ENCODE measurements around the gene UBIAD1.
A peak's percentile ranks its signal among the peaks of the same experiment; 100 is the strongest.

The UBIAD1 gene

DNA sequence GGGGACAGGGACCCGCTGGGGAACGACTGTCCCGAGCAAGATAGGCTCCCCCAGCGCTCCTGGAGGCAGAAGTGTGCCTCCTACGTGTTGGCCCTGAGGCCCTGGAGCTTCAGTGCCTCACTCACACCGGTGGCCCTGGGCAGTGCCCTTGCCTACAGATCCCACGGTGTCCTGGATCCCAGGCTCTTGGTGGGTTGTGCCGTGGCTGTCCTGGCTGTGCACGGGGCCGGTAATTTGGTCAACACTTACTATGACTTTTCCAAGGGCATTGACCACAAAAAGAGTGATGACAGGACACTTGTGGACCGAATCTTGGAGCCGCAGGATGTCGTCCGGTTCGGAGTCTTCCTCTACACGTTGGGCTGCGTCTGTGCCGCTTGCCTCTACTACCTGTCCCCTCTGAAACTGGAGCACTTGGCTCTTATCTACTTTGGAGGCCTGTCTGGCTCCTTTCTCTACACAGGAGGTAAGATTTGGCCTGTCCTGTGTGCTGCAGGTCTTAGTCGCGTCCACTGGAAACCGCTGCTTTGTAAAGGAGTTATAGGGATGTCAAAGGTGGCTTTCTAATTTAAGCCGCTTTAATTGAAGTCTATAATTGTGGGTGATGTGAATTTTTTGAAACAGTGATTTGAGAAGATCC, 717 bp downstream of the UBIAD1 start:
- Histone ChIP-seq H3K9ac (ENCODE audit: low read length) (peak overlapping the region; percentile 92), H3K4ac (ENCODE audit: low read depth, low read length) (no peak overlapping the region), H3K27me3 (ENCODE audit: insufficient read depth, low read length, poor library complexity) (no peaks in the 10 kb centered on the region), H3K56ac (ENCODE audit: low read length) (peak overlapping the region; percentile 100), H3K4me2 (ENCODE audit: low read length) (peak overlapping the region; percentile 100), H3K36me3 (ENCODE audit: control insufficient read depth, insufficient read depth, low read length) (no peaks in the 10 kb centered on the region), H3K18ac (ENCODE audit: low read length) (peak overlapping the region; percentile 7), H2AK5ac (ENCODE audit: low read length) (peak overlapping the region; percentile 69), H2BK15ac (replicated peaks; ENCODE audit: low read depth) (no peak overlapping the region), H4K5ac (ENCODE audit: low read length) (no peak overlapping the region), H3K4me3 (ENCODE audit: low read length) (peak overlapping the region; percentile 78), H2BK120ac (ENCODE audit: low read depth, low read length) (no peak overlapping the region), H3K27ac (ENCODE audit: low read depth, low read length) (peak overlapping the region; percentile 86), H4K8ac (ENCODE audit: low read depth, low read length) (no peak overlapping the region), H2BK5ac (ENCODE audit: low read length) (peak overlapping the region; percentile 63), H3K79me1 (ENCODE audit: low read length) (peaks cover 12% of the 10 kb centered on the region), H3K79me2 (ENCODE audit: control insufficient read depth, insufficient read depth, low read length) (peaks cover 13% of the 10 kb centered on the region), H3K4me1 (ENCODE audit: control insufficient read depth, low read depth, low read length) (peaks cover 2% of the 10 kb centered on the region), H3K23ac (ENCODE audit: low read length) (no peak overlapping the region)
- WGBS (ENCODE audit: extremely low coverage, insufficient coverage, low lambda C conversion rate) = no CpG with 5 or more reads among the region's 22 CpGs
- DNase-seq = peak; percentile 37

- no peak for DNase-seq
- Histone ChIP-seq H3K27me3 (ENCODE audit: insufficient read depth, low read length, poor library complexity) (no peaks in the 10 kb centered on the region), H4K8ac (ENCODE audit: low read depth, low read length) (no peak overlapping the region), H3K9ac (ENCODE audit: low read length) (no peak overlapping the region), H2AK5ac (ENCODE audit: low read length) (no peak overlapping the region), H3K4me1 (ENCODE audit: control insufficient read depth, low read depth, low read length) (no peaks in the 10 kb centered on the region), H2BK120ac (ENCODE audit: low read depth, low read length) (no peak overlapping the region), H2BK5ac (ENCODE audit: low read length) (no peak overlapping the region), H3K79me1 (ENCODE audit: low read length) (peaks cover 14% of the 10 kb centered on the region), H3K36me3 (ENCODE audit: control insufficient read depth, insufficient read depth, low read length) (peaks cover 2% of the 10 kb centered on the region), H4K5ac (ENCODE audit: low read length) (no peak overlapping the region), H3K4me3 (ENCODE audit: low read length) (no peak overlapping the region), H3K18ac (ENCODE audit: low read length) (no peak overlapping the region), H3K4me2 (ENCODE audit: low read length) (no peak overlapping the region), H2BK15ac (replicated peaks; ENCODE audit: low read depth) (no peak overlapping the region), H3K79me2 (ENCODE audit: control insufficient read depth, insufficient read depth, low read length) (peaks cover 8% of the 10 kb centered on the region), H3K27ac (ENCODE audit: low read depth, low read length) (no peak overlapping the region), H3K56ac (ENCODE audit: low read length) (no peak overlapping the region), H3K4ac (ENCODE audit: low read depth, low read length) (no peak overlapping the region), H3K23ac (ENCODE audit: low read length) (no peak overlapping the region)
- no CpG with 5 or more reads among the region's 5 CpGs for WGBS (ENCODE audit: extremely low coverage, insufficient coverage, low lambda C conversion rate)
Measured at GRCh38 chr1:11279152-11279551, 6.2 kb downstream of the UBIAD1 start.

DNA sequence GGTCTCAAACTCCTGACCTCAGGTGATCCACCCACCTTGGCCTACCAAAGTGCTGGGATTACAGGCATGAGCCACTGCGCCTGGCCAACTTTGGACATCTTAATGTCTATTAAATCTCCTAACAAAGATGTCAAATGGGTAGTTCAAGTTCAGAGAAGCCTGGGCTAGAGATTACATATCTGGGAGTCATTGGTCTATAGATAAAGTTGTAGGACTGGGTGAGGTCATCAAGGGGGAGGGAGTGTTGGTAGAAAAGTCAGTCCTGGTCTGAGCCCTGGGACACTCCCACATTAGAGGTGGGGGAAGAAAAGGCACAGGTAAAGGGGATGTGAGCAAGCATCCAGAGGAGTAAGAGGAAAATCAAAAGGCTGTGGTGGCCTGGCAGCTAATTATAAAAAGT, 6.6 kb downstream of the UBIAD1 start:
- Histone ChIP-seq H3K4me1 (ENCODE audit: control insufficient read depth, low read depth, low read length) (no peaks in the 10 kb centered on the region), H3K4me2 (ENCODE audit: low read length) (no peak overlapping the region), H3K27ac (ENCODE audit: low read depth, low read length) (no peak overlapping the region), H2AK5ac (ENCODE audit: low read length) (no peak overlapping the region), H3K36me3 (ENCODE audit: control insufficient read depth, insufficient read depth, low read length) (peaks cover 2% of the 10 kb centered on the region), H2BK120ac (ENCODE audit: low read depth, low read length) (no peak overlapping the region), H4K5ac (ENCODE audit: low read length) (no peak overlapping the region), H2BK15ac (replicated peaks; ENCODE audit: low read depth) (no peak overlapping the region), H3K23ac (ENCODE audit: low read length) (no peak overlapping the region), H2BK5ac (ENCODE audit: low read length) (no peak overlapping the region), H3K9ac (ENCODE audit: low read length) (no peak overlapping the region), H4K8ac (ENCODE audit: low read depth, low read length) (no peak overlapping the region), H3K79me2 (ENCODE audit: control insufficient read depth, insufficient read depth, low read length) (peaks cover 8% of the 10 kb centered on the region), H3K27me3 (ENCODE audit: insufficient read depth, low read length, poor library complexity) (no peaks in the 10 kb centered on the region), H3K4me3 (ENCODE audit: low read length) (no peak overlapping the region), H3K18ac (ENCODE audit: low read length) (no peak overlapping the region), H3K4ac (ENCODE audit: low read depth, low read length) (no peak overlapping the region), H3K79me1 (ENCODE audit: low read length) (peaks cover 14% of the 10 kb centered on the region), H3K56ac (ENCODE audit: low read length) (no peak overlapping the region)
- no peak for DNase-seq
- WGBS (ENCODE audit: extremely low coverage, insufficient coverage, low lambda C conversion rate) = no CpG with 5 or more reads among the region's 1 CpG

- no peak overlapping the region for H2BK5ac ChIP-seq (ENCODE audit: low read length)
- DNase-seq = no peak
- H2BK120ac ChIP-seq (ENCODE audit: low read depth, low read length) = no peak overlapping the region
- H3K79me1 ChIP-seq (ENCODE audit: low read length) = peaks cover 9% of the 10 kb centered on the region
- WGBS (ENCODE audit: extremely low coverage, insufficient coverage, low lambda C conversion rate) = no CpG with 5 or more reads among the region's 4 CpGs
- H2AK5ac ChIP-seq (ENCODE audit: low read length) = no peak overlapping the region
- H3K4me1 ChIP-seq (ENCODE audit: control insufficient read depth, low read depth, low read length) = peaks cover 2% of the 10 kb centered on the region
- H3K4ac ChIP-seq (ENCODE audit: low read depth, low read length) = no peak overlapping the region
- H3K79me2 ChIP-seq (ENCODE audit: control insufficient read depth, insufficient read depth, low read length) = peaks cover 3% of the 10 kb centered on the region
- peaks cover 2% of the 10 kb centered on the region for H3K36me3 ChIP-seq (ENCODE audit: control insufficient read depth, insufficient read depth, low read length)
- H3K23ac ChIP-seq (ENCODE audit: low read length) = no peak overlapping the region
- H4K8ac ChIP-seq (ENCODE audit: low read depth, low read length) = no peak overlapping the region
- H2BK15ac ChIP-seq (replicated peaks; ENCODE audit: low read depth) = no peak overlapping the region
- no peak overlapping the region for H3K27ac ChIP-seq (ENCODE audit: low read depth, low read length)
- no peaks in the 10 kb centered on the region for H3K27me3 ChIP-seq (ENCODE audit: insufficient read depth, low read length, poor library complexity)
- no peak overlapping the region for H3K18ac ChIP-seq (ENCODE audit: low read length)
- no peak overlapping the region for H3K4me3 ChIP-seq (ENCODE audit: low read length)
- H3K9ac ChIP-seq (ENCODE audit: low read length) = no peak overlapping the region
- no peak overlapping the region for H4K5ac ChIP-seq (ENCODE audit: low read length)
- H3K4me2 ChIP-seq (ENCODE audit: low read length) = no peak overlapping the region
- no peak overlapping the region for H3K56ac ChIP-seq (ENCODE audit: low read length)
Measured at GRCh38 chr1:11280719-11281376, 7.8 kb downstream of the UBIAD1 start.

GRCh38 chr1:11281518-11282331, 8.7 kb downstream of the UBIAD1 start:
- Histone ChIP-seq H4K8ac (ENCODE audit: low read depth, low read length) (no peak overlapping the region), H3K18ac (ENCODE audit: low read length) (no peak overlapping the region)

More at GRCh38 chr1:11281518-11282331, 8.7 kb downstream of the UBIAD1 start:
- Histone ChIP-seq H3K36me3 (ENCODE audit: control insufficient read depth, insufficient read depth, low read length) (peaks cover 2% of the 10 kb centered on the region), H2BK15ac (replicated peaks; ENCODE audit: low read depth) (no peak overlapping the region), H3K4me2 (ENCODE audit: low read length) (no peak overlapping the region), H3K23ac (ENCODE audit: low read length) (no peak overlapping the region), H3K4ac (ENCODE audit: low read depth, low read length) (no peak overlapping the region), H3K56ac (ENCODE audit: low read length) (no peak overlapping the region), H3K4me1 (ENCODE audit: control insufficient read depth, low read depth, low read length) (peaks cover 4% of the 10 kb centered on the region), H3K79me1 (ENCODE audit: low read length) (peaks cover 7% of the 10 kb centered on the region), H2BK120ac (ENCODE audit: low read depth, low read length) (no peak overlapping the region), H2BK5ac (ENCODE audit: low read length) (no peak overlapping the region), H2AK5ac (ENCODE audit: low read length) (no peak overlapping the region), H3K4me3 (ENCODE audit: low read length) (no peak overlapping the region), H3K27ac (ENCODE audit: low read depth, low read length) (no peak overlapping the region), H3K79me2 (ENCODE audit: control insufficient read depth, insufficient read depth, low read length) (no peaks in the 10 kb centered on the region), H3K27me3 (ENCODE audit: insufficient read depth, low read length, poor library complexity) (no peaks in the 10 kb centered on the region), H3K9ac (ENCODE audit: low read length) (no peak overlapping the region), H4K5ac (ENCODE audit: low read length) (no peak overlapping the region)
- no CpG with 5 or more reads among the region's 8 CpGs for WGBS (ENCODE audit: extremely low coverage, insufficient coverage, low lambda C conversion rate)
- DNase-seq = no peak

All from mesendoderm (in vitro differentiated cells).